HG03175 (cell line): ENCODE measurements around the gene COA6.
A peak's percentile ranks its signal among the peaks of the same experiment; 100 is the strongest.
"Not testable (repeated sequence)": the region's sequence is repeated elsewhere in the genome, so short reads cannot be mapped to it uniquely, and the experiment has no call there.

Experiments used
- ATAC-seq: cut with Tn5 transposase; IDR thresholded peaks from one replicate; pipeline ENCODE4 v1.9.1; 2021; ENCODE audit warnings: mild to moderate bottlenecking, moderate library complexity; ENCODE audit not compliant: unreplicated experiment

The COA6 gene, protein sequence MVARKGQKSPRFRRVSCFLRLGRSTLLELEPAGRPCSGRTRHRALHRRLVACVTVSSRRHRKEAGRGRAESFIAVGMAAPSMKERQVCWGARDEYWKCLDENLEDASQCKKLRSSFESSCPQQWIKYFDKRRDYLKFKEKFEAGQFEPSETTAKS

GRCh38 chr1:234373064-234373958, at the start of gene COA6:
Gene COA6 (plus strand): TSS chr1:234373456. CDS start chr1:234373467, 11 bp downstream.
- peak; percentile 93 for ATAC-seq

GRCh38 chr1:234324821-234325220, 48.4 kb upstream of the COA6 start:
- no peak for ATAC-seq

DNA sequence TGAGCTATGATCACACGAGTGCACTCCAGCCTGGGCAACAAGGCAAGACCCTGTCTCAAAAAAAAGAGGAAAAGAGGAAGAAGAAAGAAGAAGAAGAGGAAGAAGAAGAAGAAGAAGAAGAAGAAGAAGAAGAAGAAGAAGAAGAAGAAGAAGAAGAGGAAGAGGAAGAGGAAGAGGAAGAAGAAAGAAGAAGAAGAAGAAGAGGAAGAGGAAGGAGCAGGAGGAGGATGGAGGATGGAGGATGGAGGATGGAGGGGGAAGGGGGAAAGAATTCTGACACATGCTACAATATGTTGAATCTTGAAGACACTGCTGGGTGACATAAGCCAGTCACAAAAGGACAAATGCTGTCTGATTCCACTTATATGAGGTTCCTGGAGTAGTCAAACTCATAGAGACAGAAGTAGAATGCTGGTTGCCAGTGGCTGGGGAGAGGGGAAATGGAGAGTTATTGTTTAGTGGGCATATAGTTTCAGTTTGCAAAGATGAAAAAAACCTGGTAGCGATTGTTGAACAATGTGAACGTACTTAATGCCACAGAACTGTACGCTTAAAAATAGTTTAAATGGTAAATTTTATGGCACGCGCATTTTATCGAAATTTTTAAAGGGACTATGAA, 47.3 kb upstream of the COA6 start:
- no peak for ATAC-seq

- peak; percentile 71 for ATAC-seq
Measured at GRCh38 chr1:234326497-234327366, 46.5 kb upstream of the COA6 start.

GRCh38 chr1:234327577-234328164, 45.6 kb upstream of the COA6 start:
- ATAC-seq: no peak

GRCh38 chr1:234330843-234331215, 42.4 kb upstream of the COA6 start:
- ATAC-seq: no peak

- ATAC-seq: no peak
Measured at GRCh38 chr1:234331507-234331906, 41.7 kb upstream of the COA6 start.

- ATAC-seq: no peak
Measured at GRCh38 chr1:234336359-234336758, 36.9 kb upstream of the COA6 start.

- no peak for ATAC-seq
Measured at GRCh38 chr1:234337233-234337632, 36.0 kb upstream of the COA6 start.

DNA sequence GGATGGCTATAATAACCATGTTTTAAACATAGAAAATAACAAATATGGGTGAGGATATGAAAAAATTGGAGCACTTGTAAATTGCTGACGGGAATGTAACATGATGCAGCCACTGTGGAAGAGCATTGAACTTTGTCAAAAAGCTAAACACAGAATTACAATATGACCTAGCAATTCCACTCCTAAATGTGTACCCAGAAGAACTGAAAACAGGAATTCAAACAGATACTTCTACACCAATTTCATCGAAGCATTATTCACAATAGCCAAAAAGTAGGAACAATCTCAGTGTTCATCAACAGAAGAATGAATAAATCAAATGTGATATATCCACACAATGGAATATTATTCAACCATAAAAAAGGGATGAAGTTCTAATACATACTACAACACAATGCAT, 32.7 kb upstream of the COA6 start:
- ATAC-seq: no peak

DNA sequence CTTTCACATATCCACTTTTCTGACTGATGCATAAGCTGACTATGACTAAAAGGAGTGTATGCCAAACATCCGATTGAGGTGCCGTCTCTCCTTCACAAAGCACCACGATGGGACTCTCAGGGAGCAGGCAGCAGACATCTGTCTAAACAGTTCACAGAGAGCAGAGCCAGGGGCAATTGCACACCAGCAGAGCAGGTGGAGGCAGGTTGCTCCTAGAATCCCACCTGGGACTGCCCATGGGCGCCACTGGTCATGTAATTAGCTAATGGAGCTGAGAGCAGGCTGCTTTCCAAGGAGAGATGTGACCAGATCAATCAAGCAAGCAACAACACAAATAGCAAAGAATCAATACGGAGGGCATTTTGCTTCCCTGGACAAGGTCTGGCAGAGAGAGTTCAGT, 30.5 kb upstream of the COA6 start:
- no peak for ATAC-seq

DNA sequence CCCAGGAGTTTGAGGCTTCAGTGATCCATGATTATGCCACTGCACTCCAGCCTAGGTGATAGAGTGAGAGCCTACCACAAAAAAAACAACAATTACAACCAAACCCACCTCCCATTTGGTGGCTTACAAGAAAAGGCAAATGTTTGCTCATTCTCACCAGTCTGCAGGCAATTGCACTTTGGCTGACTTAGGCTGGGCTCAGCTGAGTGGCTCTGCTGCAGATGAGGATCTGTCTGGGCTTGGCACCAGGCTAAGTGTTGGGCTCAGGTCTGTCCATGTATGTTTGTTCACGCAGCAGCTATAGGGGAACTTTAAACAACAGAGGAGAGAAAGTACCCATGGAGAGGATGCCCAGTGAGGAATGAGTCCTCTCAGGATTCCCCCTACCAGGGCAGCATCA, 28.0 kb upstream of the COA6 start:
- ATAC-seq: no peak

DNA sequence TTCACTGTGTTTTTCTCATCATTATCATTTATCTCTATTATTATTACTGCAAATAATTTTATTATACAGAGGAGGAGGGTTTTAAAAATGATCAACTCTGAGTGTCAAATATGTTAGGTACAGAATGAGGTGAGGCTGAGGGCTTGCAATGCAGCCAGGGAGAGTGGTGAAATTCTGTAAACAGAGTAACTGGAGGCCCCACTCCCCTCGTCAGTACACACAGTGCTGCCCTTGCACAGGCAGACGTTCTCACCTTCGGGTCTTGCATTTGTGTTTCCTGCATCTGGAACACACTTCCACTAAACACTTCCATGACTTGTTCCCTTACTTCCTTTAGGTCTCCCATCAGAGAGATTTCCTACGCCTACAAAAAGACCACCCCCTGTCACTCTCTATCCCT, 24.3 kb upstream of the COA6 start:
- no peak for ATAC-seq

DNA sequence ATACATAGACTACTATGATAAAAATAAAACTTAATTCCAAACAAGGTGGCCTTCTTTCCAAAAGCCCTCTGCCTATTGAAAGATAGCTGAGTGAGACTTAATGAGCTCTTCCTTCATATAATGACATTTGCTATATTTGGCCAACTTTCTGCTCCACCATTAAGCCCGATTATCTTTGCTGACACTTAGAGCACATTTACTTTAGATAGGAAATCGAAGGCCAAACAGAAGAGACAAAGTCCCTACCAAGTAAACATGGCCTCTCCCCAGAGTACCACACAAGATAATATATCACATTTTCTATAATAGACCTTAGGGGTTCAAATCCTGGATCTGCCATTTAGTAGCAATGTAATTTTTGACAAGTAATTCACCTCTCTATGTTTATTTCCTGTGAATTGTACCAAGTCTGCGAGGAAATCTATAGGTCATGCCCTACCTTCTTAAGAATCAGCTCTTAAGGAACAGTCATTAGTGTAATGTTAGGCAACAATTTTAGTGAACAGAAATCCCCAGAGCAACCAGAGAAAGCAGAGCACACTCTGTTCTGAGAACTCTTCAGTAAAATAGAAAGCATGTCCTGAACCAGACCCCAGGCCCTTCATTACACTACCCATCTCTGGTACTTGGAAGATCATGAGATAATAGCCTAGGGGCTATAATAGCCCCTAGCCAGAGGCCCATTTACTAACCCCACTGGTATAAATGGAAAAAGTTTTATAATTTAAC, 17.3 kb upstream of the COA6 start:
- no peak for ATAC-seq

GRCh38 chr1:234356615-234357269, 16.5 kb upstream of the COA6 start:
- ATAC-seq: not testable (repeated sequence)

GRCh38 chr1:234357831-234358230, 15.4 kb upstream of the COA6 start:
- no peak for ATAC-seq

DNA sequence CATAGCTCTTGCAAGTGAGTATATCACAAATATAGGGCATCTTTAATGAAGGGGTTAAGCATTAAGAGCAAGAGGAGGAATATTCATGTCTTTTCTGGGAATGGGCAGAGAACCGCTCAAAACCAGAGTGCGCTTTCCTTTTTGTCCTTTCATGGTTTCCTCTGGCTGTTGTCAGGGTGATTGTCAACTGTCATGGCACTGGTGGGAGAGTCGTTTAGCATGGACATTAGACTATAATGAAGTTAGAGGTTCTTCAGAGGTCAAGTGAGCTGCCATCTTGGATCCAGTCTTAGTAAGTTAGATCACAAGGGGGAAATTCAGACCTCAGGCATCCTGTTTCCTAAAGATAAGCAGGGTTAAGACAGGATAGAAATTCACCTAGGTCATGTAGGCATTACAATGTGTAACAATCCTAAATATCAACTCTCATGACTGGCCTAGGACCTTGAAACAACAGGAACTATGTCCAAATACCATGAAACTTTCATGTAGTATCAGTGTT, 12.1 kb upstream of the COA6 start:
- no peak for ATAC-seq

DNA sequence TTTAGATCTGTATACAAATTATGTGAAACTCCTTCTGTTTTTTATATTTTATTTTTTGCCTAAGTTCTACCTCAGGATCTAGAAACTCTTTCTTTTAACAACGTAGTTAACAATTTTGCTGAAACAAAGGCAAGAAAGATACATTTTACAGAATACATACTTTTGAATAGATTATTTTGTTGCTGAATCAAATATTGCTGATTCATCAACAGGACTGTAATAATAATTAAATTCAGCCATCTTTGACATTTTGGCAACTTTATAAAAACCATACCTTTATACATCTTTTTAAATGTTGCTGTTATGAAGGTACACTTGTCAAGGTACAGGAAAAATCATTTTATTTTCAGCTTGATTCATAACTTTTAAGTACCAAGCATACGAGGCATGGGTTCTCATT, 10.7 kb upstream of the COA6 start:
- no peak for ATAC-seq

- ATAC-seq: no peak
Measured at GRCh38 chr1:234368320-234369032, 4.8 kb upstream of the COA6 start.
